A549 (cell line): Measurements from ENCODE around the gene TMEM43.

Experiments
- CTCF ChIP-seq: fragments of >200 bp; sonication (Bioruptor Twin); formaldehyde crosslinking; IDR thresholded peaks from 3 replicates; pipeline ENCODE4 v1.5.1; 2016
- EP300 ChIP-seq, 2 experiments: fragments of >200 bp; sonication (Bioruptor Twin); formaldehyde crosslinking; IDR thresholded peaks; 2 replicates in 1 of 2; 3 replicates in 1 of 2; pipeline ENCODE4 v1.6.1; 2016 to 2017
- FOXS1 ChIP-seq: fragments of 250-450 bp; sonication (Bioruptor Pico); IDR thresholded peaks from 2 replicates; pipeline ENCODE4 v1.5.0; 2020; ENCODE audit warnings: mild to moderate bottlenecking, moderate library complexity
- GATA3 ChIP-seq: IDR thresholded peaks from 2 replicates; pipeline ENCODE4 v1.6.1; 2012; ENCODE audit warnings: borderline replicate concordance
- HEYL ChIP-seq: fragments of 250-450 bp; sonication (Bioruptor Pico); IDR thresholded peaks from 2 replicates; pipeline ENCODE4 v1.8.0; 2021; ENCODE audit warnings: mild to moderate bottlenecking, moderate library complexity
- RFX5 ChIP-seq: fragments of 450-650 bp; IDR thresholded peaks from 2 replicates; pipeline ENCODE4 v1.7.1; 2014; ENCODE audit warnings: antibody characterized with exemption, mild to moderate bottlenecking, moderate library complexity
- TF ChIP-seq, protein P1 (sequence below): fragments of 200-600 bp; sonication (generic); IDR thresholded peaks from 2 replicates; pipeline ENCODE4 v1.6.1; 2016; ENCODE audit warnings: antibody characterized with exemption, mild to moderate bottlenecking, moderate library complexity

- TF ChIP-seq EP300 (IDR thresholded peaks at IDR 0.05) (no peak), FOXS1 (no peak), CTCF (no peak), RFX5 (no peak), GATA3 (no peak), HEYL (no peak)
- TF ChIP-seq, protein P1, sequence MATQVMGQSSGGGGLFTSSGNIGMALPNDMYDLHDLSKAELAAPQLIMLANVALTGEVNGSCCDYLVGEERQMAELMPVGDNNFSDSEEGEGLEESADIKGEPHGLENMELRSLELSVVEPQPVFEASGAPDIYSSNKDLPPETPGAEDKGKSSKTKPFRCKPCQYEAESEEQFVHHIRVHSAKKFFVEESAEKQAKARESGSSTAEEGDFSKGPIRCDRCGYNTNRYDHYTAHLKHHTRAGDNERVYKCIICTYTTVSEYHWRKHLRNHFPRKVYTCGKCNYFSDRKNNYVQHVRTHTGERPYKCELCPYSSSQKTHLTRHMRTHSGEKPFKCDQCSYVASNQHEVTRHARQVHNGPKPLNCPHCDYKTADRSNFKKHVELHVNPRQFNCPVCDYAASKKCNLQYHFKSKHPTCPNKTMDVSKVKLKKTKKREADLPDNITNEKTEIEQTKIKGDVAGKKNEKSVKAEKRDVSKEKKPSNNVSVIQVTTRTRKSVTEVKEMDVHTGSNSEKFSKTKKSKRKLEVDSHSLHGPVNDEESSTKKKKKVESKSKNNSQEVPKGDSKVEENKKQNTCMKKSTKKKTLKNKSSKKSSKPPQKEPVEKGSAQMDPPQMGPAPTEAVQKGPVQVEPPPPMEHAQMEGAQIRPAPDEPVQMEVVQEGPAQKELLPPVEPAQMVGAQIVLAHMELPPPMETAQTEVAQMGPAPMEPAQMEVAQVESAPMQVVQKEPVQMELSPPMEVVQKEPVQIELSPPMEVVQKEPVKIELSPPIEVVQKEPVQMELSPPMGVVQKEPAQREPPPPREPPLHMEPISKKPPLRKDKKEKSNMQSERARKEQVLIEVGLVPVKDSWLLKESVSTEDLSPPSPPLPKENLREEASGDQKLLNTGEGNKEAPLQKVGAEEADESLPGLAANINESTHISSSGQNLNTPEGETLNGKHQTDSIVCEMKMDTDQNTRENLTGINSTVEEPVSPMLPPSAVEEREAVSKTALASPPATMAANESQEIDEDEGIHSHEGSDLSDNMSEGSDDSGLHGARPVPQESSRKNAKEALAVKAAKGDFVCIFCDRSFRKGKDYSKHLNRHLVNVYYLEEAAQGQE: no peak
Observed at GRCh38 chr3:14179795-14180194, 54.9 kb downstream of the TMEM43 start.
